GM12891 (cell line): ENCODE results near the gene PRG2.

Experiments
- POLR2A ChIP-seq: IDR thresholded peaks from 2 replicates; pipeline ENCODE4 v1.6.1; 2011; ENCODE audit warnings: low read depth, low read length, control low read depth
- POLR2AphosphoS5 ChIP-seq: IDR thresholded peaks from 2 replicates; pipeline ENCODE4 v1.6.1; 2011; ENCODE audit warnings: low read depth, low read length, control low read depth

DNA sequence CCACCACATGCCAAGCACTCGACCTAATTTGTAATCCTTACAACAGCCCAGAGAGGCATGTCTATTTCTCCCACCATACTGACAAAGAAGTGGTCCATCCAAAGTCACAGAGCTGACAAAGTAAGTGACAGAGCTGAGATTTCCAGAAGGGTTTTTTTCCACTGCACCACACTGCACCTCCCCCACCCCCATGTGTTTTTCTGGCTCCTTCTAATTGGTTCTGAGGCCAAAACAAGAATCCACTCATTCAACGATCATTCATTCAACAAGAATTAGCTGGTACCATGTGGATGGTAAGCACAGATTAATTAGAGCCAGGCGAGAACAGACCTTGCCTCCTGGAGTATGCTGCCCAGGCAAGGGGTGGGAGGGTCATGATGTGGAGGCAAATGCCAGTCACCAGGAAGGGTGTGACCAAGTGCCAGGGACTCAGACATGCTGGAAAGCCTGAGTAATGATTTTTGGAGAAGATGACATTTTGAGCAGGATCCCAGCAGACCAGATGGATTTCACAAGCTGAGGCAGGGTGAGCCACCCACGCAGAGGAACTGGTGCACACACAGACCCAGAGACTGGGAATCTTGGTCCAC is 14.9 kb upstream of the PRG2 start:
- TF ChIP-seq POLR2AphosphoS5 = no peak
- no peak for TF ChIP-seq POLR2A
